IPS DF 19.7 (cell line): ENCODE measurements around the gene ADAMTSL2.

Experiments used
- DNase-seq: peaks from one replicate; pipeline ENCODE4 v3.0.0-alpha.2; 2013; ENCODE audit warnings: low read depth, low spot score

Gene ADAMTSL2

GRCh38 chr9:133585481-133586351 is 51.2 kb downstream of the ADAMTSL2 start:
- DNase-seq, result no peak

GRCh38 chr9:133587051-133587450 is 52.5 kb downstream of the ADAMTSL2 start:
- DNase-seq, result no peak

DNA sequence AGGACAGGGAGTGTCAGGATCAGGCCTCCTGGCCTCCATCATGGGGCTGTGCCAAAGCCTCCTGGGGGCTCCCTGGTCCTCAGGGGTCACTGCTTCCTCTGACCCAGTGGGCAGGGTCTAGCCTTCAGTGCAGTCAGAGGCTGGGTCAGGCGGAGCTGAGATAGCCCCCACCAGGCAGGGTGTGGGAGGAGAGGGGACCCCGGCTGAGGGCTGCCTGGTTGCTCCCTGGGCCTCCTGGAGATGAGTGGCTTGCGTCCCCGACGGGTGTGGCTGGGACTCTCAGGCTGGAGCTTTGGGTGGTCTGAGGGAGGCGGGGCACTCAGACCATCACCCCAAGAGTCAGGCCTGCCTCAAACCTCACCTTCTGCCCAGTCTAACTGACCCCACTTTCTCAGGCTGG is 53.0 kb downstream of the ADAMTSL2 start:
- DNase-seq, result no peak

DNA sequence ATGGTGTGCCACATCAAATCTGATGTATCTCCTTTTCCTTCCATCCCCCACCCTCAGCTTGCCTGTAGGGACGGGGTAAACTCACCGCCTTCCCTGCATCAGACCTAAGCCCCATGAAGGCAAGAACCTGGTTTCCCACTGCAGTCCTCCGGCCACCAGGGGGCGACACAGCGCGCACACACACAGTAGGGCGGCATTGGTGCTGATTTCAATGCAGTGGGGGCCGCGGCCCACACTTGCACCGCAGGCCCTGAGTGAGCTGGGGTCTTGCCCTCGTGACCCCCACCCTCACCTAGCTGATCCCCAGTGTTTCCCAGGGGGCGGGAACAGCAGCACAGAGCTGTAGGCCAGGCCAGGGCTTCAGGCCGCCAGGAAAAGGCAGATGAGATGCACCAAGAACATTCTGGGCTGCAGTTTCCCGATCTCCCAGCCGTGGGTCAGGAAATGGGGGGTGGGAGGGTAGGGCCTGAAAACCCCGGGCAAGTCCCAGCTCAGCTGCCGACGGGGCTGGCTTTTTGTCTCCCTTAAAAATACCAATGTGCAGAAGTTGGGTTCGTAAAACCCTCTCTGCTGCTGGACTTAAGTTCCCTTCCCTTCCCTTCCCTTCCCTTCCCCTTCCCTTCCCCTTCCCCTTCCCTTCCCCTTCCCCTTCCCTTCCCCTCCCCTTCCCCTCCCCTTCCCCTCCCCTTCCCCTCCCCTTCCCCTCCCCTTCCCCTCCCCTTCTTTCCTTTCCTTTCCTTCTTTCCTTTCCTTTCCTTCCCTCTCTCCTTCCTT is 55.1 kb downstream of the ADAMTSL2 start:
- no peak for DNase-seq

DNA sequence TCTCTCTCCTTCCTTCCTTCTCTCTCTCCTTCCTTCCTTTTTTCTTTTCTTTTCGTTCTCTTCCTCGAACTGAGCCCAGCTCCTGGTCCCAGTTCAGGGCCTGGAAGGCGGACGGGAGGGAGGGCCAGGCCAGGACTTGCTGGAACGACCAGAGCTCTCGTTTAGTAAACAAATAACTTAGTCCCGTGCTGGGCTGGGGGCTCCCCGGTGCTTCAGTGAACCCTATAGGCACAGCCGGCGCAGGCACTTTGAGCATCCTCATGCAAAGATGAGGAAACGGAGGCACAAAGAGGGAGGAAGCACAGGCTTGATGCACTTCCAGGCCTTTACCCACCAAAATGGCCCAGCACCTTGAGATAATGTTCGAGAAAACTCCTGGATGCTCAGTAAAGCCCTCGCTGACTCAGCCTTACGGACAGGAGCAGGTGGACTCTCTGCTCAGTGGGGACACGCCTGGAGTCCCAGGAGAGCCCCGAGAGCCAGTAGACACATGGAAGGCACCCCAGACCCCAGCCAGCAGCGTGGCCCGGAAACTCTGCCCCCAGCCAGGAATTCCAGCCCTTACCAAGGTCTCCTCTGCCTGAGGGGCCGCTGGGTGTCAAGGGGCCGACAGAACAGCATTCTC is 55.8 kb downstream of the ADAMTSL2 start:
- no peak for DNase-seq

- DNase-seq, result no peak
Measured at GRCh38 chr9:133591116-133591910, 56.8 kb downstream of the ADAMTSL2 start.

DNA sequence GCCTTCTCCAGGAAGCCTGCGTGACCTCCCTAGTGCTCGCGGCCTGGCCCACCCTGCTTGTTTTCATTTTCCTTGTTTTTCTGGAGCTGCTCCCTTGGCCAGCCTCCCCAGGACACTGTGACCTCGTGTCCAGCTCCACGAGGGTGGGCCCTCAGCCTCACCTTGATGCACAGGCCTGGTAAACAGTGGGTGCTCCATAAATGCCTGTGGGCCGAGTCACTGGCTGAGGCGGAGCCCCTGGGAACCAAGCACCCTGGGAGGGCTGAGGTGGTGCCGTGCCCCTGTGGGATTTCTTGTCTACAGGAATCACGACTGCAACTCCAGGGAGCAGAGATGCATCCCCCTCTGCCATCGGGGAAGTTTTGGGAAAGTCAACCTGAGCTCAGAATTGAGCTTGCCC is 57.5 kb downstream of the ADAMTSL2 start:
- no peak for DNase-seq

GRCh38 chr9:133592731-133593409 is 58.4 kb downstream of the ADAMTSL2 start:
- DNase-seq, result no peak

DNA sequence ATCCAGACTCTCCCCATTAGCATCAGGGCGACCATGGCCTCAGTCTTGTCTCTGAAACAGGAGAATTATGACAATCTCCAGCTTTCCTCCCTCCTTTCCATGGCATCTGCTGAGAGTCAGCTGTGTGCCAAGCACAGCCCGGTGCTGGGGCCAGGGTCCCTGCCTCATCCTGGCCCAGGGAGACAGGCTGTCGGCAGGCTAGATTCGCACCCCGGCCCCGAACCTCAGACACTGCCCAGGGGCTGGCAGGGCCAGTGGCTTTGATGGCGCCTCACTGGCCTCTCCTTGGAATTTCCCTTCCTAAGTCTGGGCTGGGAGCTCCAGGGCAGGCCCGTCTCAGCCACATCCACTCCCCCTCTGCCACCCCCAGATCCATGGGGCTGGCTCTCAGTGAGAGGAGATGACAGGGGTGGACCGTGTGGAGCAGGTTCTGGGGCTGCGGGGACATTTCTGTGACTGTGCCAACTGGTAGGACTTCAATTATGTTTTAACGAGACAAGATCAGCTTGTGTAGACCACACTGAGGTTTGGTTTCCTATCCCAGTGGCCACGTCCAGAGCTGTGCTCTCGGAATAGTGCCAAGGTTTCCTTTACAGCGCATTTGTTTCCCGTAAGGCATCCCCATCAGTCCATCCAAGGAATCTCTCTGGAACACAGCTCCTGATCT is 59.2 kb downstream of the ADAMTSL2 start:
- no peak for DNase-seq

GRCh38 chr9:133594310-133594709 is 59.8 kb downstream of the ADAMTSL2 start:
- no peak for DNase-seq

DNA sequence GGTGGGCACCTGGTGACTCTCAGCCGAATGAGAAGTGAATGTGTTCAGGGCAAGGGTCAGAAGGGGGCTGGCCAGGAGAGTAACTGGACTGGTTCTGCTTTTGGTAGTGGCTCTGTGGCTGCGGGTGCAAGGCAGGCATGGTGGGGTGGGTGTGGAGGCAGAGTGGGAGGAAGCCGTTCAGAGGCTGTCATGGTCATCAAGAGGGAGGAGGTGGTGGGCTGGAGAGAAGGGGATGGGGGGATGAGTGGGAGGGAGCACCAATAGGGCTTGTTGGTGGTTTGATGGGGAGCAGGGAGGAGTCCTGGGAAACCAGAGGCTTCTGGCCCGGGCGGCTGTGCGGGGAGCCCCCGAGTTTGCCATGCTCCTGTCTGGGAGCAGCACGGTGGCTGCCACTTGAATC is 61.4 kb downstream of the ADAMTSL2 start:
- DNase-seq, result no peak

- no peak for DNase-seq
Measured at GRCh38 chr9:133597316-133597957, 62.9 kb downstream of the ADAMTSL2 start.

DNA sequence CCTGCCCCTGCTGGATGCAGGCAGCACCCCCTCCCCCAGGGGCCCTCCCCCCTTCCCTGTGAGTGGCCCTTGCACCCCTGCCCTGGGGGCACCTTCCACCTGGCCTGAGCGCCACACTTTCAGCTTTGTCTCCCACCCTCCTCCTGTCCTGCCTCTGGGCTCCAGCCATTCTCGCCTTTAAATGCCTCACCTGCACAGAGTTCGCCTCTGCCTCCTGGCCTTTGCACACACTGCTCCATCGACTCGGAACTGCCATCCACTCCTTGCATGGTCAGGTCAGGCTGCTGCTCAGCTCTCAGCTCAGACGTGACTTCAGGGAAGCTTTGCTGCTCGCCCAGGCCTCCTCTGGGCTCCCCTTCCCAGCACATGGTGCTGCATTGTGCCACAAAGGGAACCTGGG is 64.5 kb downstream of the ADAMTSL2 start:
- DNase-seq, result no peak

DNA sequence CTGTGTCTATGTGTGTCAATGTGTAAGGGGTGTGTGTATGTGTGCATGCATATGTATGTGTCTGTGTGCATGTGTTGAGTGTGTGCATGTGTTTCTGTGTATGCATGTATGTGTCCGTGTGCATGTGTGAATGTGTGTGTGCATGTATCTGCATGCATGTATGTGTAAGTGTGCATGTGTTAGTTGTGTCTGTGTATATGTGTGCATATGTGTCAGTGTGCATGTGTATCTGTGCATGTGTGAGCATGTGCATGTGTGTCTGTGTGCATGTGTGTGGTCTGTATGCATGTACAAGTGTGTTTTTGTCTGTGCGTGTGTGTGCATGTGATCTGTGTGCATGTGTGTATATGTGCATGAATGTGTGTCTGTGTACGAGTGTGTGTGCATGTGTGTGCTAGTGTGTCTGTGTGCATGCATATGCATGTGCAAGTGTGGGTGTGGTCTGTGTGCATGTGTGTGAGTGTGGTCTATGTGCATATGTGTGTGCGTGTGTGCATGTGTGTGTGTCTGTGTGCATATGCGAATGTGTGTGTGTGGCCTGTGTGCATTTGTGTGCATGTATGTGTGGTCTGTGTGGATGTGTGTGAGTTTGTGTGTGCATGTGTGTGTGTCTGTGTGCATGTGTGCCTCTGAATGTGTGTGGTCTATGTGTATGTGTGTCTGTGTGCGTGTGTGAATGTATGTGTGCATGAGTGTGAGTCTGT is 65.1 kb downstream of the ADAMTSL2 start:
- DNase-seq, result no peak

DNA sequence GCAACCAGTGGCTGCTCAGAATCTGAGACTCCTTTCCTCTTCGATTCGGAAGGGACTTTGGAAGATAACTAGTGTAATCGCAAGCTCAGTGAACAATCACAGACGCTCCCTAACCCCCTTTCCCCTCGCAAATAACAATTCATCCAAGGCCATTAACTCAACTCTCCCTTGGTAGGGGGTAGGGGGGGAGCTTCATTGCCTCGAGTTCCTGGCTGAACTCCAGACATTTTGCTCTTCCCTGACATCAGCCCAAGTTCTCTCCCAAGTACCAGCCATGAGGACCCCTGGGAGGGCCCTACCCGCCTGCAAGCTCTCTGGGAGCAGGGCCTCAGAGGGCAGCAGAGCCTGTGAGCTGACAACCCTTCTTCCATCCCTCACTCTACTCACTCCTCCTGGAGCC is 66.2 kb downstream of the ADAMTSL2 start:
- no peak for DNase-seq

DNA sequence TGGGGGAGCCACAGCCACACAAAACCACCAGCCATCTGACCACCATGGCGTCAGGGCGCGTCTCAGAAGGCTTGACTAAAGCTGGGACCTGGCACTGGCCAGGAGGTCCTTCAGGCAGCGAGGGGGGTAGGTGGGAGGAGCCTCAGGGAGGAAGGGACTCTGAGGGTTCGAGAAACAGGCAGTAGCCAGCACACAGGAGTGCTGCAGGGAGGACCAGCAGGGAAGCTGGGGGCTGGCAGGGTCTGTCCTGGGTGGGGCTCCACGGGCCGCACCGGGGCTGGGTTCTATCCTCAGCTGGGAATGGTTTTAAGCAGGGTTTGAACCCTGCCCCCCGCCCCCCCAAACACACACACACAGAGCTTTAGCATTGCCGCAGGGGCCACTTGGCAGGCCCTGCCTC is 67.2 kb downstream of the ADAMTSL2 start:
- DNase-seq, result no peak

DNA sequence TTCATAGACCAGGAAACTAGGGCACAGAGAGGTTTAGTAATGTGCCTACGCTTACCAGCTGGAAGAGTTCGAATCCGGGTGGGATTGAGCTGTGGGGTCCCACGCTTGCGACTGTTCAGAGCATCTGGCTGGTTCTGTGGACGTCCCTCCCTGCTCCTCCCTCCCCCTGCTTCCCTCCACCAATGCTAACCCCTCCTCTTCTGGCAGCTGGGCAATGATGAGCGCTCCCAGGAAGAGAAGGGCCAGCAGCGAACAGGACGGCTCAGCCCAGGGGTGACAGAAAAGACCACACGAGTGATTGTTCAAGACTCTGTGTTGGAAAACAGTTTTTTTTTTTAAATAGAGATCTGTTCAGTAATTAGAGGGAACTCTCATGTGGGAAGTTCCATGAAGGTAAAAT is 67.8 kb downstream of the ADAMTSL2 start:
- DNase-seq, result no peak

GRCh38 chr9:133603135-133603927 is 68.8 kb downstream of the ADAMTSL2 start:
- DNase-seq, result no peak

- no peak for DNase-seq
Measured at GRCh38 chr9:133604214-133604613, 69.7 kb downstream of the ADAMTSL2 start.
